GM21825 (cell line): ENCODE results near the gene PTPRN2.
"Not testable (repeated sequence)": the region's sequence is repeated elsewhere in the genome, so short reads cannot be mapped to it uniquely, and the experiment has no call there.

Experiments used
- ATAC-seq: cut with Tn5 transposase; IDR thresholded peaks from one replicate; pipeline ENCODE4 v1.9.1; 2021; ENCODE audit warnings: mild to moderate bottlenecking, moderate library complexity; ENCODE audit not compliant: unreplicated experiment

The PTPRN2 gene

DNA sequence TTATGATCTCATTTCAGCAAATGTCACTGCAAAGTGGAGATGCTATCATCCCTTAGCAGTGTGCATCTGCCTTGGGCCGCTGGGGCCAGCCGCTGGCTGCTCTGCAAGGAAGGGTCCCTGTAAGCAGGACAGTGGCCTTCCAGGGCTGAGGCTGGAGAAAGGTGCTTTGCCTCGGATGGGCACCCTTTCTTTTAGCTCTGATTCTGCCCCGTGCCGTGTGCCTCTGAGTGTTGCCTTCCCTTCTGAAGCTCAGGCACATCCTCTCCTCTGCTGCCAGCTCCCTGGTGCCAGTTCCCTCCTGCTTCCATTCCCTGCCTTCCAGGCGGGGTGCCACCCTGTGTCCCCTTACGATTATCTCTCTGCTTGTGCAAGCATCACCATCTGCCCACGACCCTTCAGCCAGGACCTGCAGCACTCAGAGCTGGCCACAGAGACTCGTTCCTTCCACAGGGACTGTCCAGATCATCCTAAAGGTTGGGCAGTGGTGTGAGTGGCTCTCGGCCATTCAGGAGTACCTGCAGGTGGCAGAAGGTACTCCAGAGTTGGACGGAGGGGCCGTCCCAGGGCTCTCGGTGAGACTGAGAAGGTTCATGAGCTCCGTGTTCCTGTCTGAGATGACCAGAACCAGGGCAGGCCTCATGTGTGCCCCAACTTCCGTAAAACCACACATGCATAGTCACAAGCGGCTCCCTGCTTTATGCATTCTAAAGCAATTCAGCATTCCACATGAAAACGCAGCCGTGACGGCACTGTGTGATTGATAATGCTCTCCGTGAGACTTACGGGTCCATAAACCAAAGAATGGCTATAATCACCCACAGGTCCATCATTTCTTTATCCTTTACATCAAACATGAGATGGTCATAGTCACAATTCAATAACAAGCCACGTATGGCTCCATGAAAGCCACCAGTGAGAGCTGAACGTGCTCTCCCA is 879.4 kb downstream of the PTPRN2 start:
- no peak for ATAC-seq

DNA sequence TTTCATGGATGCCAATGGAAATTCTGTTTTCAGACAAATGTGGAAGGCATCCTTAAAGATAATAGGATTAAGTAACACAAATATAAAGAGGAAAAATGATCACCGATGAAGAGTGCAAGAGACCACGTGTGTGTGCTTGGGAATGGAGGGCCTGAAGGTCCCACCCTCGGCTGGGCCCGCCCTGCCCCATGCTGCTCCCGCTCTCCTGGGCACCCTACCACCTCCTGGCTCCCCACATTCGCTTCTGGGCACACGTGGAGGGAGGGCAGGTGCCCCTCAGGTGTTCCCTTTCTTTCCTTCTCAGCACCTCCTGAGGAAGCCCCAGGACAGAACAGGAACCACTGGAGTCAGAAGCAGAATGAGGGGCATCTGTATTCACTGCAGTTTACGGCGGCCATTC is 883.3 kb downstream of the PTPRN2 start:
- ATAC-seq, result no peak

DNA sequence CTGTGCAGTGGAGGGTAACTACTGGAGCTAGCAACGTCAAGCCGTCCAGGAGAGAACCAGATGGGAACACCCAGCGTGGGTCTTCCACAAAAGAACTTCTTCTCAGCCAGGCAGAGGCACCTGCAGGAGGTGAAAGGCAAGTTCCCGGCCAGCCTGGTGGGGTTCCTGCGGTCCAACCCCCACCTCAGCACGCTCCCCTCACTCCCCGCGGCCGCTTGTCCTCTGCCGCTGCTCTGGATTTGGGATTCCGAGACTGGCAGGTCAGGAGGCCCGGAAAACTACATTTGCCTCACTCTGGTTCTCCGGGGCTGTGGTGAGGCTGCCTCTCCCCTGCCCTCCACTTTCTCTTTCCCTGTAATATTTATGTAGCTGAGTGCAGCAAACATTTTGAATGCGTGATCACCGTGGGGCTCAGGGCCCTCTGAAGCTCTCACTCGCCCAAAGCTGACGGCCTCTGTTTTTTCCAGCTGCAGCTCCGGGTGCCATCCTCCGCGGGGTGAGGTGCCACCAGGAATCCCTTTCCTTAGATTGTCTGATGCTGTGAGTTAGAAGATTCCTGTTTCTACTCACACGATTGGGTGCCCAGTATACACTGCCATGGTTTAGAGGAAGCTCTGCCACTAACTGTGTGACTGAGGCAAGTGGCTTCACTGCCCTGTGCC is 884.0 kb downstream of the PTPRN2 start:
- ATAC-seq, result no peak

DNA sequence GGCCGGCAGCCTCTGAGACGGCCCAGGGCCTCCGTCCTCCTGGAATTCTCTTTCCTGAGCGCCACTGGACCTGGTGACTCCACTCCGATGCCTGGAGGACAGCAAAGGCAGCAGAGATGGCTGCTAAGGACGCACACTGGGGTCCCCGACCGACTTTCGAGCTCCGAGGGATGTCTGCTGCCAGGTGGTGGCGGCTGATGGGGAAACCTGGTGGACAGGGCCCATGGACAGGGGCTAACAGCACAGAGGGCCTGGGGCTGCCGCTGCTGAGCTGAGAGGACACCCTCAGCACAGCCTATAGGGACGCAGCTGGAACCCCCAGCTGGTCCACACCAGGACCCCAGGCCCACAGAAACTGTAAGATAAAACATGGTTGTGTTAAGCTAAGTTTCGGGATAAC is 884.5 kb downstream of the PTPRN2 start:
- ATAC-seq, result no peak

DNA sequence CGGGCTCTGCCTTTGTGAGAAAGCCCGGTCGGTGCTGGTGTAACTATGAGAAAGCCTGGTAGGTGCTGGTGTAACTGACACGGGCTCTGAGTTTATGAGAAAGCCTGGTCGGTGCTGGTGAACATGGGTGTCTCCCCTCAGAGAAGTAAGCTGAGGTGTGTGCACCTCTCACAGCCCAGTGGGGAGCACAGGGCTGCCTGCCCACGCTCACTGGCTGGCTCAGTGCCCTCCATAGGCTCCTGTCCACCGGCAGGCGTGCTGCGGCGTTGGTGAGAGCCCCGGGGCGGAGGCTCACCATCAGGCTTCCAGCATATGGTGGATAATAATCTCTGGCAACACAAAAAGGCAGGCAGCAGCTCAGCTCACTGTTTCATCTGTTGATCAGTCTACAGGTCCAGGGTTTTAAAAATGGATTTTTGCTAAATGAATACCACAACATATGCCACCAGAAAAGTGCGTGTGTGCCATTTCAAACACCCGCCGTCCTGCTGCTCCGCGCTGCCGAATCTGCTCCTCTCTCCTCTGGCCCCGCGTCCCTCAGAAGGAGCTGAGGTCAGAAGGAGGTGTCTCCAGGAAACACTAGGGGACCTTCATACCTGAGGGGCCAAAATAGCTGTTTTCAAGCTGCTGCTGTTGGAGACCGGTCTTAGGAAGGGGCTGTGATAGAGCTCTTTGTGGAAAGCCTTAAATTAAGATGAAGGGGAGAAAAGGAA is 885.2 kb downstream of the PTPRN2 start:
- ATAC-seq, result no peak

DNA sequence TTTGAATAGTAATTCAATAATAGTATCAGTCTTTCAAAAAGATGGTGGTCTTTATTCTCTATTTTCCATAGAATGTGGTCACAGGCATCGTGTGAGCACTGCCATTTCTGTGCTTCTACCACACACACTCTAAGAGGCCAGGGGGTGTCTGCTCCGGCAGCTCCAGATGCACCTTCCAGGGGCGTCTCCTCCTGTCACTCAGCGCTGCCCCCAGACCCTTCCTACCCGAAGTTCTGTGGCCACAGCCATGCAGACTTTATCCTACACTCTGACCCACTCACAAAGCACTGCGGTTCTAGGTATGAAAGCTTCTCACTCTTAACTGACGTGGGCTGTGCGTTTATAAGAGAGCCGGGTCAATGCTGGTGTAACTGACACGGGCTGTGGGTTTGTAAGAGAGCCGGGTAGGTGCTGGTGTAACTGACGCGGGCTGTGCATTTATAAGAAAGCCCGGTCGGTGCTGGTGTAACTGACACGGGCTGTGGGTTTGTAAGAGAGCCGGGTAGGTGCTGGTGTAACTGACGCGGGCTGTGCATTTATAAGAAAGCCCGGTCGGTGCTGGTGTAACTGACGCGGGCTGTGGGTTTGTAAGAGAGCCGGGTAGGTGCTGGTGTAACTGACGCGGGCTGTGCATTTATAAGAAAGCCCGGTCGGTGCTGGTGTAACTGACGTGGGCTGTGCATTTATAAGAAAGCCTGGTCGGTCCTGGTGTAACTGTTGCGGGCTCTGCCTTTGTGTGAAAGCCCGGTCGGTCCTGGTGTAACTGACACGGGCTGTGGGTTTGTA is 886.0 kb downstream of the PTPRN2 start:
- not testable (repeated sequence) for ATAC-seq

DNA sequence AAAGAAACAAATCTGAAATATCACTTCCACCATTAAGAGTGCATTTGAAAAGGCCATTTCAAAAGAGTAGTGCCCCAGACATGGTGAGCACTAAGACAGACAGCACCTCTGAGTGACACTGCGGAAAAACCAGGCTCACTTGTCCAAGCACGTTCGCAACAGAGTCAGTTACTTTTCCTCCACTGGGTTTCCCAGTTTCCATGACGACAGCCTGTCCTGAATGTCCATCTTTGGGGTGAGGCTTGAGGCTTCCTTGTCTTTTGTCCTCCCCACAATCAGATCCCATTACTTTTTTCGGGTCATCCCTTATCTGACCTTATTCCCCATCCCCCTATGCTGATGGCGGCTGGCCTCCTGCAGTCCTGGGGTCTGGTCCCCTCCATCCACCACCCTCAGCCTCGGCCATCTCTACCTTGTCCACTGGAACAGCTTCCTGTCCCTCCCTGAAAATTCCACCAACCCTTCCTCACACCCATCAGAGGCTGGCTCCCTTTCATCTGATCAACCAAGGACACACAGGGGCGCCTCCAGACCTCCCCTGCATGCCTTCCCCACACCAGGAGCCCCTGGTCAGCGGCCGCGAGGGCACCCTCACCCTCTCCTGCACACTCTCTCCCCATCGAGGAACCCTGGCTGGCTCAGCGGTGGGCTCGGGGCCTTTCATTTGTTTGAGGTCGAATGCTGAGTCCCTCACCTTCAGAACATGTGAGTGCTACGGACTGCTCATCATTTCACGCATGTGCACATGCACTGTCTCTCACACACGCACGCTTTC is 887.2 kb downstream of the PTPRN2 start:
- no peak for ATAC-seq

DNA sequence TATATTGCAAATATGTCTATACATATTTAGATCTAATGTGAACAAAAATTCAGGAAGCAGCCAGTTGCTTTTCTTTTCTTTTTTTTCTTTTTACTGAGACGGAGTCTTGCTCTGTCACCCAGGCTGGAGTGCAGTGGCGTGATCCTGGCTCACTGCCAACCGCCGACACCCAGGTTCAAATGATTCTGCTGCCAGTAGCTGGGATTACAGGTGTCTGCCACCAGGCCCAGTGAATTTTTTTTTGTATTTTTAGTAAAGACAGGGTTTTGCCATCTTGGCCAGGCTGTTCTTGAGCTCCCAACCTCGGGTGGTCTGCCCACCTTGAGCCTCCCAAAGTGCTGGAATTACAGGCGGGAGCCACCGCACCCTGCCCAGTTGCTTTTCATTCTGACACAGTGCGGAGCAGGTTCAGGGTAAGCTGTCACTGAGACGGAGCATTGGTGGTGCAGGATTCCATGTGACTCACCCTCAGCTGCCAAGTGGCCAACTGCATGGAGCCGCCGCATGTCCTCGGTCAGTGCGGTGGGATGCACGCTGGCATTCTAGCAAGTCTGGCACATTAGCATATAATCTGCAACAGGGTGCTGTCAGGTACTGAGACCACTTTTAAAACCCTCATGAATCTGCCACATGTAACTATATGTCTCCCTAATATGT is 888.1 kb downstream of the PTPRN2 start:
- ATAC-seq, result no peak

DNA sequence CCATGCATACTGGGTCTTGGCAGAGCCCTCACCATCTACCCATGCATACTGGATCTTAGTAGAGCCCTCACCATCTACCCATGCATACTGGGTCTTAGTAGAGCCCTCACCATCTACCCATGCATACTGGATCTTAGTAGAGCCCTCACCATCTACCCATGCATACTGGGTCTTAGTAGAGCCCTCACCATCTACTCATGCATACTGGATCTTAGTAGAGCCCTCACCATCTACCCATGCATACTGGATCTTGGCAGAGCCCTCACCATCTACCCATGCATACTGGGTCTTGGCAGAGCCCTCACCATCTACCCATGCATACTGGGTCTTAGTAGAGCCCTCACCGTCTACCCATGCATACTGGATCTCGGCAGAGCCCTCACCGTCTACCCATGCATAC is 890.3 kb downstream of the PTPRN2 start:
- ATAC-seq, result not testable (repeated sequence)

DNA sequence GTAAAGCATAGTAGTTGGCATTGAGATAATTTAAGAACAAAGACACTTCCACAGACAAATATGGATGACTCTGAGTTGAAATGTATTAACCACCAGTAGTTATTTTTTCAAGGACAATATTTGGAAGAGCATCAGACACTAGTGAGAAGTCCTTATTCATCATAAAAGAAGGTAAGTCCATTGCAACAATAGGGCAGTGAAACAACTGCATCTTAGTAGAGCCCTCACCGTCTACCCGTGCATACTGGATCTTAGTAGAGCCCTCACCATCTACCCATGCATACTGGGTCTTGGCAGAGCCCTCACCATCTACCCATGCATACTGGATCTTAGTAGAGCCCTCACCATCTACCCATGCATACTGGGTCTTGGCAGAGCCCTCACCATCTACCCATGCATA is 892.0 kb downstream of the PTPRN2 start:
- ATAC-seq, result not testable (repeated sequence)

DNA sequence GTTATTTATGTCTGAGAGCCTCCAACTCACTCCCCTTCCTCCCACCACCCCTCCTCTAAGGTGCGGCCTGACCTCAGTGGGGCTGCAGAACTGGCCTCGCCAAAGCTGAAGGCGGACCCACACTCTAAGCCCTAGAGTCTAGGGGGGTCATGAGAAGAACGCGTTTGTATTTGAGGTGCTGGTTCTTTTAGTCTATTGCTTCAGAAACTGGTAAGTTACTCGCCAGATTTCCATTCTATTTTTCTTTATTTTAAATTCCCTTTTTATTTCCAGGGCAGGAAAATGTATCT is 893.3 kb downstream of the PTPRN2 start:
- ATAC-seq, result no peak

DNA sequence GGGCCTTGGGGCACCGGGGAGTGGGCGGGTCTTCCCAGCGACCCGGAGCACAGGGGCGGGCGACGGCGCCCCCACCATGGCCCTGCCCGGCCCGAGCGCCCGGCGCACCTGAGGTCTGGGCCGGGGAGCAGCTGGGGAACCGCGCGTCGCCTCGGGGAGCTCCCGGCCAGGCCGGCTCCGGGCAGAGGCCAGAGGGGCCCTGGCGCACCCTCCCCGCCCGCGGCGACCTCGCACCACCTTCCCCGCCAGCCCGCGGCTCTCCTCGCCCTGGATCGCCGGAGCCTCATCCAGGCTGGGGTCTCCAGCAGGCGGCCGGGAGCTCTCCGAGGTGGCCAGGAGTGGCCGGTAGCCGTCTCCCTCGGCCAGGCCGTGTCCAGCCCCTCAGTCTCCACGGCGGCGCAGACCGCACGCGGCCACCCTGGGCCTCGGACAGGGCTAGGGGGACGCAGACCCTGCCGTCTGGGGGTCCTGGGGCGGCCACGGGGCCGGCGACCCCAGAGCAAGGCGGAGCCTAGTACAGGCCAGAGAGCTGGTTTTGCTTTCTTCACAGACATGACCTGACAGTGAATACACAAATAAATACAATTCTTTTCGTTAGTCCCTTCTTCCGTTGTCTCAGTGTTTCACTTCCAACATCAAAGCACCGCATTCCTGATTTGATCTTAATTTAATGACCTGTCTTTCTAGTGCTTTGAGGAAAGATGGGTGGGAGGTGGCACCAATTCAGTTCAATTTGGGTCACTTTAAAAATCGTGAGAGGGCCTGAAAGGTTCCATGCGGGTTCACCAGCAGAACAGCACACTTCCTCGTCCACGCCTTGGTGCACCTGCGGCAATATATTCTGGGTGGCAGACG is 893.9 kb downstream of the PTPRN2 start:
- no peak for ATAC-seq

DNA sequence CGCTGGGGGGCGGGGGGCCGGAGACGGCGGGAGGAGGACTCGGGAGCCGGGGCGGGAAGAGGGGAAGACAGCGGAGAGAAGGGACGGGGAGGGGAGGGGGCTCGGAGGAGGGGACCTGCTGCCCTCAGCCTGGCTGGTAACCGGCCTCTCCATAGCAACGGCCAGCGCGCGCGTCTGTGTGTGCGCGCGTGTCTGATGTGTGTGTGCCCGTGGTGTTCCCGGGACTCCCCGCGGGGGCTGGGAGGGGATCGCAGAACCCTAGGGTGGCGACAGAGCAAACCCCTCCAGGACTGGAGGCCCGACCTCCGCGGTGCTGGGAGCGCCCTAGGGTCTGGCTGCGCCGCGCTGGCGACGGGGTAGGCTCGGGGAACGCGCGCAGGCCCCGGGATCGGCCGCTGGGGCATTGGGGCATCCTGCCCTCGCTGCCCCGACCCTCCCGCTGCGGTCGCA is 894.5 kb downstream of the PTPRN2 start:
- no peak for ATAC-seq

DNA sequence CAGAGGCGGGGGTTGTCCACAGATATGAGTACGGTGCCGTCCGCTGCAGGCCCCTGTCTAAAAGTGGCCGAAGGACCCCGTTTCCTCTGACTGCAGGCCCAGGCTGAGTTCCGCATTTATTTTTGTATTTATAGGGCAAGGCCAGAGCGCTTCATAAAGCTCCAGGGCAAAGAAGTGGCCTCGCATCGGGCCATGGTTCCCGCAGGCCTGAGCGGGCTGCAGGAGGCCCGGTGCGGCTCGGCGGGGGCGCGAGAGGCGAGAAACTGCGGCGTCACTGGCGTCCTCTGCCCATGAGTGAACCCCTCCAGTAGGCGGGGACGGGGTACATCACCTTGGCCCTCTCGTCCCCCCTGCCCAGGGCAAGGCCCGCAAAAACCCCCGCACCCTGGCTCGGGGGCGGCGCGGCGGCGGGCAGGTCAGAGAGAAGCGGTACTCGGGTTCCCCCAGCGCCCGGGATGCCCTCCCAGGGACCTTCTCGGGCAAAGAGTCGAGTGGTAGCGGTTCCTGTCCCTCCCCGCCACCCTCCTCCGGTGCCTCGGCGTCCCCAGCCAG is 895.1 kb downstream of the PTPRN2 start:
- no peak for ATAC-seq

DNA sequence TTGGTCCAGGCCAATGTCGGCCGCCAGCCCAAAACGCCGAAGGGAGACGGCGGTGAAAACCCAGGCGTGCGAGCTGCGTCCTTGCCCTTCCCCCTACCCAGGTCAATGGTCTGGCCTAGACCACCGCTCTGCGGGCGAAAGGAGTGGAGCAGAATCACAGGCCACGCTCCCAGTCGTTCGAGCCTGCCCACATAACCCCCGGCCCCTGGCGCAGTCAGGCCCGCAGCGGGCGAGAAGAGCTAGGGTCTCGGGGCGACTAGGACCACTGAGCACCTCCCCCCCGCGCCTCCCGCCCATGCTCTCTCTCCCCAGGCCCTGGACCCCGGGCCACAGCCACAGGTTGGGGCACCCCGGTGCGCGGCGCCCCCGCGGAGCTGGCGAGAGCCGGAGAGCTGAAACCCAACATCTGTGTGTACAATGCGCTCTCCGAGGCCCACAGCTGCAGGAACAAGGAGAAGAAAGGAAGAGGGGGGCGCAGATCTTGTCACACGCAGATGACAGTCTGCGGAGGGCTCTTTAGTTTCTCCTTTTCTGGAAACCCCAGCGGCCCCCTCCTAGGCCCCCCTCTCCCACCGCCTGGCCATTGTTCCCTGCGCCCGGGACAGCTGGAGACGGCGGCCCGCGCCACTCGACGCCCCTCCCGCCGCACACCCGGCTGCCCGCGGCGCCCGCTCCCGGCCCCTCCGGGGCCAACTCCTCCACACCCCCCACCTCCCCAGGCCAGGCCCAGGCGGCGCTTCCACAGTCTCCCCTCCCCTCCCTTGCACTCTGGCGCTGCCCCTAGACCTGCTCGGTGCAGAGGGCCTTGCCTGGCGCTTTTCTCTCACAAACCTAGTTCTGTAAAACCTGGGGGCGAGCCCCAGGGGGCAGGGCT is 895.8 kb downstream of the PTPRN2 start:
- ATAC-seq, result no peak

DNA sequence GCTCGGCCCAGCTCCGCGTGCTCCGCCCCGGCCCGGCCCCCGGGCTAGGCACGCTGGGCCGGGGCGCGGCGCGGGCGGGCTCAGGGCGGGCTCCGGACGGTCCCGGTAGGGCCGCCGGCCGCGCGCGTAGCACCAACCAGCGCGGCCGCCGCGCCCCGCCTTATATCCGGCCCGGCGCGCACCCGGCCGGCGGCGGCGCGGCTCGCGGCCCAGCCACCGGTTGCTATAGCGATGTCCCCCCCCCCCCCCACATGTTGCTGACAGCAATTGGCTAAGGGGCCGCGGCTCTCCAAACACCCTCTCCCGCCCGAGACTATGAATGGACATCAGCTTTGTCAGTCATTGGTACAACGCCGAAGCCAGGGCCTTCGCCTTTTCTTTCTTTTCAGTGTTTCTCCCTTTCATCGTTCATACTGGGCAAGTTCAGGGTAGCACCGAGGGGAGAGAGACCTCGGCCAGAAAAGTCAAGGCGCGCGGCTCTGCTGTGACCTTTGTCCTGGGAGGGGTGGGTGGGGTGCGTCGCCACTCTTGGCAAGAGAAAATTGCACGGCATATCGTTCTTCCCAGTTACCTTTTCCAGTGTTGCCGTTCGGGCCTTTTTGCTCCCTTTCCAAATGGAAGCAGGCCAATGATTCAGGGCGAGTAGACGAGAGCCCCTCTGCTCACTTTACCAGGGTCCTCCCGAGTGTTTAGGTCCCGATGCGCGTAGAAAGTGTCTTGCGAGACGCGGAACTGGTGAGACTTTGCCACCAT is 896.6 kb downstream of the PTPRN2 start:
- ATAC-seq, result no peak
